Ishikawa (cell line): ENCODE measurements around the gene BACE1-AS.

Experiments used
- CEBPB ChIP-seq: IDR thresholded peaks from 2 replicates; pipeline ENCODE4 v1.6.1; 2012
- CREB1 ChIP-seq: IDR thresholded peaks from 2 replicates; pipeline ENCODE4 v1.6.1; 2012; ENCODE audit warnings: low read depth
- EGR1 ChIP-seq: IDR thresholded peaks from 2 replicates; pipeline ENCODE4 v1.6.1; 2012
- EP300 ChIP-seq: IDR thresholded peaks from 2 replicates; pipeline ENCODE4 v1.6.1; 2012; ENCODE audit warnings: borderline replicate concordance
- FOXM1 ChIP-seq: IDR thresholded peaks from 2 replicates; pipeline ENCODE4 v1.6.1; 2012; ENCODE audit warnings: low read depth, borderline replicate concordance
- MAX ChIP-seq: IDR thresholded peaks from 2 replicates; pipeline ENCODE4 v1.6.1; 2012
- NFIC ChIP-seq: IDR thresholded peaks from 2 replicates; pipeline ENCODE4 v1.6.1; 2012
- RAD21 ChIP-seq: IDR thresholded peaks from 2 replicates; pipeline ENCODE4 v1.6.1; 2012; ENCODE audit warnings: low read depth
- REST ChIP-seq: IDR thresholded peaks from 2 replicates; pipeline ENCODE4 v1.6.1; 2012; ENCODE audit warnings: low read depth, mild to moderate bottlenecking
- TAF1 ChIP-seq: IDR thresholded peaks from 2 replicates; pipeline ENCODE4 v1.6.1; 2012; ENCODE audit warnings: low read depth, mild to moderate bottlenecking
- TCF12 ChIP-seq: IDR thresholded peaks from 2 replicates; pipeline ENCODE4 v1.6.1; 2012; ENCODE audit warnings: low read depth
- TEAD4 ChIP-seq: IDR thresholded peaks from 2 replicates; pipeline ENCODE4 v1.6.1; 2012
- USF1 ChIP-seq: IDR thresholded peaks from 2 replicates; pipeline ENCODE4 v1.6.1; 2012
- YY1 ChIP-seq: IDR thresholded peaks from 2 replicates; pipeline ENCODE4 v1.6.1; 2012; ENCODE audit warnings: low read depth
- ZBTB7A ChIP-seq: IDR thresholded peaks from 2 replicates; pipeline ENCODE4 v1.6.1; 2012; ENCODE audit warnings: low read depth

The BACE1-AS gene

GRCh38 chr11:117269856-117270255 is 21.3 kb upstream of the BACE1-AS start:
- no peak for TF ChIP-seq TEAD4
- no peak for TF ChIP-seq EGR1

GRCh38 chr11:117271208-117271607 is 19.9 kb upstream of the BACE1-AS start:
- TF ChIP-seq ZBTB7A (no peak), NFIC (no peak), EP300 (no peak), FOXM1 (no peak), CEBPB (no peak), YY1 (no peak), CREB1 (no peak), RAD21 (no peak), TAF1 (no peak), REST (no peak), USF1 (no peak), MAX (no peak), EGR1 (no peak), TCF12 (no peak), TEAD4 (no peak)

- no peak for TF ChIP-seq USF1
- no peak for TF ChIP-seq ZBTB7A
- TF ChIP-seq EP300, result no peak
- no peak for TF ChIP-seq CREB1
- TF ChIP-seq EGR1, result no peak
- no peak for TF ChIP-seq REST
- no peak for TF ChIP-seq NFIC
- TF ChIP-seq FOXM1, result no peak
- TF ChIP-seq CEBPB, result no peak
- TF ChIP-seq MAX, result no peak
- TF ChIP-seq YY1, result no peak
- no peak for TF ChIP-seq RAD21
- TF ChIP-seq TAF1, result no peak
- TF ChIP-seq TCF12, result no peak
- no peak for TF ChIP-seq TEAD4
Measured at GRCh38 chr11:117273550-117274289, 17.4 kb upstream of the BACE1-AS start.

GRCh38 chr11:117278347-117278746 is 12.8 kb upstream of the BACE1-AS start:
- no peak for TF ChIP-seq RAD21
- no peak for TF ChIP-seq TCF12
- no peak for TF ChIP-seq EGR1
- TF ChIP-seq CEBPB, result no peak
- TF ChIP-seq REST, result no peak

GRCh38 chr11:117279711-117280376 is 11.3 kb upstream of the BACE1-AS start:
- no peak for TF ChIP-seq MAX
- no peak for TF ChIP-seq USF1
- TF ChIP-seq EP300, result no peak
- no peak for TF ChIP-seq TEAD4
- no peak for TF ChIP-seq TCF12
- no peak for TF ChIP-seq RAD21
- no peak for TF ChIP-seq EGR1
- TF ChIP-seq ZBTB7A, result no peak
- TF ChIP-seq TAF1, result no peak
- TF ChIP-seq CEBPB, result no peak
- no peak for TF ChIP-seq FOXM1
- TF ChIP-seq NFIC, result no peak
- no peak for TF ChIP-seq YY1
- no peak for TF ChIP-seq CREB1
- no peak for TF ChIP-seq REST
